Thyroid gland (tissue), 4 donors: ENCODE results near the gene DLGAP4.

Source experiments
- POLR2A ChIP-seq, 2 donors: fragments of 450-650 bp; IDR thresholded peaks; one replicate each; pipeline ENCODE4 v1.6.1; 2017; ENCODE audit warnings: antibody characterized with exemption in 2 of 2, mild to moderate bottlenecking in 2 of 2, moderate library complexity in 1 of 2
- TF ChIP-seq, protein P1 (sequence below), 6 experiments: fragments of 200-600 bp in 3 of 6; fragments of 450-650 bp in 3 of 6; sonication (generic) in 3 of 6; IDR thresholded peaks; one replicate each; pipeline ENCODE4 v1.5.1; 2016 to 2019; ENCODE audit warnings: antibody characterized with exemption in 6 of 6, mild to moderate bottlenecking in 2 of 6, inconsistent platforms in 1 of 6, moderate library complexity in 1 of 6

DNA sequence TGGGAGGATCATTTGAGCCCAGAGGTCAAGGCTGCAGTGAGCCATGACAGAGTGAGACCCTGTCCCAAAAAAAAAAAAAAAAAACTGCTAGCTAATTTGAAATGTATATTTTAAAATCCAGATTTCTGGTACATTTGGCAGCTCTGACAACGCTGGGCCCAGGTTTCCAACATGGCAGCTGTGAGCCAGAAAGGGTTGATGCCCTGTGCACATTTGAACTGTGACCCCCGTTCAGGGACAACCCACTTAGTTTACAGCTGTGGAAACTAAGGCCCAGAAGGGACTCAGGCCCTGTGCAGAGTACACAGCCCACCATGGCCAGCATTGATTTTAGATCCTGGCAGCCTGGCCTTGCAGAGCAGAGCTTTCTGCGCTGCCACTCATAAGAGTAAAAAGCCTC, 179.1 kb downstream of the DLGAP4 start:
- TF ChIP-seq, protein P1, sequence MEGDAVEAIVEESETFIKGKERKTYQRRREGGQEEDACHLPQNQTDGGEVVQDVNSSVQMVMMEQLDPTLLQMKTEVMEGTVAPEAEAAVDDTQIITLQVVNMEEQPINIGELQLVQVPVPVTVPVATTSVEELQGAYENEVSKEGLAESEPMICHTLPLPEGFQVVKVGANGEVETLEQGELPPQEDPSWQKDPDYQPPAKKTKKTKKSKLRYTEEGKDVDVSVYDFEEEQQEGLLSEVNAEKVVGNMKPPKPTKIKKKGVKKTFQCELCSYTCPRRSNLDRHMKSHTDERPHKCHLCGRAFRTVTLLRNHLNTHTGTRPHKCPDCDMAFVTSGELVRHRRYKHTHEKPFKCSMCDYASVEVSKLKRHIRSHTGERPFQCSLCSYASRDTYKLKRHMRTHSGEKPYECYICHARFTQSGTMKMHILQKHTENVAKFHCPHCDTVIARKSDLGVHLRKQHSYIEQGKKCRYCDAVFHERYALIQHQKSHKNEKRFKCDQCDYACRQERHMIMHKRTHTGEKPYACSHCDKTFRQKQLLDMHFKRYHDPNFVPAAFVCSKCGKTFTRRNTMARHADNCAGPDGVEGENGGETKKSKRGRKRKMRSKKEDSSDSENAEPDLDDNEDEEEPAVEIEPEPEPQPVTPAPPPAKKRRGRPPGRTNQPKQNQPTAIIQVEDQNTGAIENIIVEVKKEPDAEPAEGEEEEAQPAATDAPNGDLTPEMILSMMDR (IDR thresholded peaks at IDR 0.05): no peak
- no peak for TF ChIP-seq POLR2A (IDR thresholded peaks at IDR 0.05)
